GM12878 (cell line): ENCODE data around the gene SCN8A. TPM values are rescaled to one million over a fixed set of nuclear protein-coding genes. Genes with fewer than 3 reads are reported as not detected.

ENCODE experiments used
- ATAC-seq: fragments of 200-7000 bp; cut with Tn5 transposase; 3 replicates; pipeline ENCODE4 v1.9.1; 2020; ENCODE audit warnings: mild to moderate bottlenecking, moderate library complexity
- BruUV-seq: library from RNA; stranded (reverse); fragments of 400-500 nt; replicated peaks from 2 replicates; lab custom pipeline; 2021; lab: Mats Ljungman, UMichigan
- CTCF ChIA-PET: fragments of 300-600 bp; sonication (Branson Sonifier 250); formaldehyde crosslinking; extraction: SDS; loops from one replicate; lab custom pipeline; 2021; ENCODE audit warnings: inconsistent platforms; lab: Yijun Ruan, JAX
- POLR2A ChIA-PET: fragments of 350-600 bp; formaldehyde crosslinking; extraction: SDS; loops from one replicate; lab custom pipeline; 2021; ENCODE audit warnings: inconsistent platforms; lab: Charles Lee
- RAD21 ChIA-PET: fragments of 300-600 bp; sonication (Branson Sonifier 250); formaldehyde crosslinking; loops from one replicate; lab custom pipeline; 2023; ENCODE audit warnings: antibody characterized with exemption; ENCODE audit not compliant: unreplicated experiment; lab: Charles Lee
- SMC1A ChIA-PET: fragments of 300-600 bp; sonication (Branson Sonifier 250); formaldehyde crosslinking; loops from one replicate; lab custom pipeline; 2023; ENCODE audit not compliant: unreplicated experiment, uncharacterized antibody; lab: Charles Lee
- DNase-seq: peaks from one replicate; pipeline ENCODE4 v3.0.0-alpha.2; 2011; ENCODE audit warnings: low read depth, low spot score
- FAIRE-seq: peaks from 3 replicates; lab custom pipeline; 2011; peaks lifted over from hg19 to GRCh38; lab: Jason Lieb, UNC
- H2AFZ ChIP-seq: 2 replicates; pipeline ENCODE4 v1.6.0; 2011; ENCODE audit warnings: low read depth, low read length, control low read depth; ENCODE audit not compliant: control insufficient read depth
- H3K27ac ChIP-seq: 2 replicates; pipeline ENCODE4 v1.5.1; 2011; ENCODE audit warnings: control low read depth; ENCODE audit not compliant: control insufficient read depth, insufficient read depth
- H3K27me3 ChIP-seq, 2 experiments: replicated peaks in 1 of 2; 2 replicates each; pipeline versions ENCODE4 v1.6.0 to v1.6.1; 2011; ENCODE audit warnings: low read length in 1 of 2; ENCODE audit not compliant: control insufficient read depth in 2 of 2, insufficient read depth in 2 of 2
- H3K36me3 ChIP-seq, 2 experiments: 2 replicates each; pipeline ENCODE4 v1.5.1; 2011; ENCODE audit warnings: low read length in 1 of 2; ENCODE audit not compliant: control insufficient read depth in 2 of 2, insufficient read depth in 2 of 2
- H3K4me1 ChIP-seq: 2 replicates; pipeline ENCODE4 v1.6.1; 2011; ENCODE audit warnings: mild to moderate bottlenecking, low read length, moderate library complexity, mixed read lengths; ENCODE audit not compliant: control insufficient read depth, insufficient read depth
- H3K4me2 ChIP-seq: 2 replicates; pipeline ENCODE4 v1.6.0; 2011; ENCODE audit warnings: control low read depth; ENCODE audit not compliant: control insufficient read depth, insufficient read depth
- H3K4me3 ChIP-seq: fragments of 200-600 bp; sonication (generic); 2 replicates; pipeline ENCODE4 v1.5.1; 2016
- H3K79me2 ChIP-seq: 2 replicates; pipeline ENCODE4 v1.6.0; 2011; ENCODE audit warnings: low read length; ENCODE audit not compliant: control insufficient read depth, insufficient read depth
- H3K9ac ChIP-seq: 2 replicates; pipeline ENCODE4 v1.8.0; 2011; ENCODE audit warnings: low read length, control low read depth, mixed read lengths; ENCODE audit not compliant: control insufficient read depth, insufficient read depth
- H3K9me3 ChIP-seq: replicated peaks from 3 replicates; pipeline ENCODE4 v1.5.1; 2011; ENCODE audit warnings: mild to moderate bottlenecking, low read length; ENCODE audit not compliant: control insufficient read depth, insufficient read depth
- H4K20me1 ChIP-seq: 2 replicates; pipeline ENCODE4 v1.6.0; 2011; ENCODE audit not compliant: control insufficient read depth, insufficient read depth
- ATF7 ChIP-seq: fragments of 450-650 bp; IDR thresholded peaks from 2 replicates; pipeline ENCODE4 v1.6.1; 2016; ENCODE audit warnings: low read depth, mild to moderate bottlenecking
- CHD2 ChIP-seq: IDR thresholded peaks from 2 replicates; pipeline ENCODE4 v1.6.1; 2011; ENCODE audit warnings: low read depth, low read length, improper control_type of control experiment, borderline replicate concordance
- CHD4 ChIP-seq: fragments of 200-600 bp; sonication (generic); IDR thresholded peaks from 2 replicates; pipeline ENCODE4 v1.6.1; 2016; ENCODE audit warnings: mild to moderate bottlenecking
- EED ChIP-seq: sonication (generic); IDR thresholded peaks from 2 replicates; pipeline ENCODE4 v1.6.1; 2016; ENCODE audit warnings: antibody characterized with exemption, low read depth
- IKZF1 ChIP-seq: fragments of 450-650 bp; conservative IDR thresholded peaks from 2 replicates; pipeline ENCODE4 v1.6.1; 2017; ENCODE audit warnings: antibody characterized with exemption, mild to moderate bottlenecking
- IRF3 ChIP-seq: fragments of 450-650 bp; IDR thresholded peaks from 2 replicates; pipeline ENCODE4 v1.6.1; 2014; ENCODE audit warnings: mild to moderate bottlenecking
- IRF4 ChIP-seq: IDR thresholded peaks from 2 replicates; pipeline ENCODE4 v1.6.1; 2011; ENCODE audit warnings: low read depth, low read length
- LARP7 ChIP-seq: fragments of 450-650 bp; IDR thresholded peaks from 2 replicates; pipeline ENCODE4 v1.6.1; 2017; ENCODE audit warnings: mild to moderate bottlenecking
- RBBP5 ChIP-seq: fragments of 200-600 bp; sonication (generic); conservative IDR thresholded peaks from 2 replicates; pipeline ENCODE4 v1.6.1; 2016
- SRF ChIP-seq, 2 experiments: IDR thresholded peaks; 2 replicates each; pipeline ENCODE4 v1.6.1; 2011; ENCODE audit warnings: low read depth in 2 of 2, low read length in 2 of 2, mild to moderate bottlenecking in 1 of 2, moderate library complexity in 1 of 2
- STAT1 ChIP-seq: fragments of 450-650 bp; conservative IDR thresholded peaks from 2 replicates; pipeline ENCODE4 v1.6.1; 2014; ENCODE audit warnings: antibody characterized with exemption, mild to moderate bottlenecking
- WGBS: methylation state at CpG from one replicate; pipeline ENCODE4 v1.1.6; 2016; ENCODE audit warnings: low lambda C conversion rate; ENCODE audit not compliant: insufficient replicate concordance, insufficient coverage; ENCODE audit errors: missing lambda C conversion rate; 5-methylcytosine and 5-hydroxymethylcytosine counted together
- in situ Hi-C: fragments of 300-500 bp; cut with MboI; formaldehyde crosslinking; loops from 9 replicates; pipeline ENCODE4 v1.14.3; 2018; ENCODE audit warnings: mixed read lengths
- intact Hi-C: fragments of 100-400 bp; cut with micrococcal nuclease; formaldehyde crosslinking; loops from one replicate; pipeline ENCODE4 v1.14.2; 2022; ENCODE audit not compliant: unreplicated experiment
- polyA plus RNA-seq, 11 experiments: library from polyadenylated mRNA; depleted of rRNA in 4 of 11; unstranded in 6 of 11; stranded (reverse) in 5 of 11; fragments of >200 nt; fragmentation: Nextera tagmentation in 4 of 11; fragmentation: Illumina TruSeq in 1 of 11; extraction: Ambion mirVana in 4 of 11; extraction: Trizol in 1 of 11; gene quantifications; 1 replicate in 1 of 11; 2 replicates in 10 of 11; pipeline versions ENCODE4 v1.2.1 to v1.2.3, GENCODE V29; 2011 to 2016; ENCODE audit warnings: inconsistent platforms in 2 of 11, missing spikeins in 2 of 11, low read depth in 1 of 11
- total RNA-seq, 4 experiments: library from RNA; depleted of rRNA in 3 of 4; stranded (reverse); fragments of >200 nt in 3 of 4; fragmentation: Illumina TruSeq in 1 of 4; extraction: Trizol in 1 of 4; gene quantifications; 2 replicates each; pipeline versions ENCODE4 v1.2.1 to v1.2.3, GENCODE V29; 2013 to 2021
- TF ChIP-seq, protein P1 (sequence below): fragments of 150-350 bp; IDR thresholded peaks from 2 replicates; pipeline ENCODE4 v1.6.1; 2014; ENCODE audit warnings: mild to moderate bottlenecking, low read depth, low read length

The SCN8A gene
- total and polyA plus RNA-seq, 10 of the 15 experiments (the other 5 are each of a cell fraction or from before 2014, with no cell fraction given): 0.02 to 0.23 (median 0.06) TPM; not detected in 2

DNA sequence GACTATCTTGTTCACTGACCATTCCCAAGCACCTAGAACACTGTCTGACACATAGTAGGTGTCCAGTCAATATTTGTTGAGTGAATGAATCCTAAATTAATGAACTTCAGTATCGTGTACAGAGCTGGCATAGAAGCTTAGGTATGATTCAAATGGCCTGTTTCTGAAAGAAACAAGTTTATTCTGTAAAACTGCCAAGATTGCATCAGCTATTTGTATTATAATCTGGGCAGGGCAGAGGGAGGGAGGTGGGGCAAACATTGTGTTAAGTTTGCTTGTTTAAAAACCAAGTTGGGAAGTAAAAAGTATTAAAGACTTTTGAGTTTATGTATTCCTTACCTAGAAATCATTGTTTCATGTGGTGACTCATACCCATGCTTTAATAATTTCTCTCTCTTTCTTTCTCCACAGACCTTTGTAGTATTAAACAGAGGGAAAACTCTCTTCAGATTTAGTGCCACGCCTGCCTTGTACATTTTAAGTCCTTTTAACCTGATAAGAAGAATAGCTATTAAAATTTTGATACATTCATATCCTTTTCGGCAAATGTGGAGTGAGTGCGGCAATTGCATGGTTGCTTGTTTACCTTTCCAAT, 92.8 kb downstream of the SCN8A start:
- no peak overlapping the region for H3K9ac ChIP-seq
- CTCF ChIA-PET: no interaction called here
- WGBS: 49% methylated on average over 4 of the region's 4 CpGs

GRCh38 chr12:51686727-51687126, 95.7 kb downstream of the SCN8A start:
- CTCF ChIA-PET: no interaction called here

More for the DNA sequence above, 92.8 kb downstream of the SCN8A start:
- Histone ChIP-seq H3K27ac (no peak overlapping the region), H3K79me2 (no peaks in the 10 kb centered on the region), H2AFZ (no peak overlapping the region), H3K9me3 (no peaks in the 10 kb centered on the region), H3K27me3 (no peaks in the 10 kb centered on the region; a peak in 2 of 4 replicates), H3K4me2 (no peak overlapping the region), H3K4me3 (no peak overlapping the region), H4K20me1 (no peaks in the 10 kb centered on the region), H3K36me3 (no peaks in the 10 kb centered on the region), H3K4me1 (no peaks in the 10 kb centered on the region)
- DNase-seq: no peak
- in situ Hi-C loops: no loop called here
- no peak for FAIRE-seq
- intact Hi-C loops: no loop called here
- TF ChIP-seq, protein P1, sequence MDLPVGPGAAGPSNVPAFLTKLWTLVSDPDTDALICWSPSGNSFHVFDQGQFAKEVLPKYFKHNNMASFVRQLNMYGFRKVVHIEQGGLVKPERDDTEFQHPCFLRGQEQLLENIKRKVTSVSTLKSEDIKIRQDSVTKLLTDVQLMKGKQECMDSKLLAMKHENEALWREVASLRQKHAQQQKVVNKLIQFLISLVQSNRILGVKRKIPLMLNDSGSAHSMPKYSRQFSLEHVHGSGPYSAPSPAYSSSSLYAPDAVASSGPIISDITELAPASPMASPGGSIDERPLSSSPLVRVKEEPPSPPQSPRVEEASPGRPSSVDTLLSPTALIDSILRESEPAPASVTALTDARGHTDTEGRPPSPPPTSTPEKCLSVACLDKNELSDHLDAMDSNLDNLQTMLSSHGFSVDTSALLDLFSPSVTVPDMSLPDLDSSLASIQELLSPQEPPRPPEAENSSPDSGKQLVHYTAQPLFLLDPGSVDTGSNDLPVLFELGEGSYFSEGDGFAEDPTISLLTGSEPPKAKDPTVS: no peak
- ChIA-PET SMC1A (interaction anchor here (0.9 to 1.3 kb wide), 2 partner anchors 9 to 17 kb away, joined by 3 read pairs; no protein-coding TSS in a partner anchor), POLR2A (no interaction called here), RAD21 (no interaction called here)
- BruUV-seq: no TSS peak
- no peak for ATAC-seq

More at GRCh38 chr12:51686727-51687126, 95.7 kb downstream of the SCN8A start:
- ChIA-PET SMC1A (no interaction called here), RAD21 (no interaction called here), POLR2A (no interaction called here)
- no peaks in the 10 kb centered on the region for H3K36me3 ChIP-seq
- no peak overlapping the region for H3K27ac ChIP-seq
- intact Hi-C loops (no loop called here), in situ Hi-C loops (no loop called here)
- no peak for DNase-seq
- no peaks in the 10 kb centered on the region for H3K79me2 ChIP-seq
- H3K9me3 ChIP-seq: no peaks in the 10 kb centered on the region
- no peak overlapping the region for H3K4me3 ChIP-seq
- no peak overlapping the region for H3K9ac ChIP-seq
- no peaks in the 10 kb centered on the region for H4K20me1 ChIP-seq
- H3K4me2 ChIP-seq: no peak overlapping the region
- no peaks in the 10 kb centered on the region for H3K4me1 ChIP-seq
- BruUV-seq: no TSS peak
- 5% methylated on average over 1 of the region's 1 CpG for WGBS
- no peaks in the 10 kb centered on the region; a peak in 3 of 4 replicates for H3K27me3 ChIP-seq
- H2AFZ ChIP-seq: no peak overlapping the region
- FAIRE-seq: no peak
- TF ChIP-seq EED (no peak), SRF (IDR thresholded peaks at IDR 0.05; ENCODE audit: low read depth in 2 of 2, low read length in 2 of 2) (no peak), IRF3 (no peak), IRF4 (no peak), ATF7 (no peak), RBBP5 (no peak), CHD4 (no peak), IKZF1 (no peak), STAT1 (no peak), LARP7 (no peak), CHD2 (no peak)
- ATAC-seq: no peak
